ES-I3 (cell line): ENCODE results near the gene DLG2.
"Not testable (repeated sequence)": the region's sequence is repeated elsewhere in the genome, so short reads cannot be mapped to it uniquely, and the experiment has no call there.

Experiments
- H3K36me3 ChIP-seq: 2 replicates; pipeline ENCODE4 v1.6.1; 2013; ENCODE audit warnings: mild to moderate bottlenecking, low read length, control low read depth, moderate library complexity; ENCODE audit not compliant: insufficient read depth
- H3K4me1 ChIP-seq: 2 replicates; pipeline ENCODE4 v1.6.1; 2013; ENCODE audit warnings: mild to moderate bottlenecking, control low read depth, low read length; ENCODE audit not compliant: insufficient read depth
- H3K9ac ChIP-seq: 2 replicates; pipeline ENCODE4 v1.6.1; 2013; ENCODE audit warnings: low read depth, mild to moderate bottlenecking, low read length, moderate library complexity
- H3K9me3 ChIP-seq: 2 replicates; pipeline ENCODE4 v1.6.1; 2013; ENCODE audit warnings: mild to moderate bottlenecking, low read length, moderate library complexity; ENCODE audit not compliant: control insufficient read depth, insufficient read depth

Gene DLG2

DNA sequence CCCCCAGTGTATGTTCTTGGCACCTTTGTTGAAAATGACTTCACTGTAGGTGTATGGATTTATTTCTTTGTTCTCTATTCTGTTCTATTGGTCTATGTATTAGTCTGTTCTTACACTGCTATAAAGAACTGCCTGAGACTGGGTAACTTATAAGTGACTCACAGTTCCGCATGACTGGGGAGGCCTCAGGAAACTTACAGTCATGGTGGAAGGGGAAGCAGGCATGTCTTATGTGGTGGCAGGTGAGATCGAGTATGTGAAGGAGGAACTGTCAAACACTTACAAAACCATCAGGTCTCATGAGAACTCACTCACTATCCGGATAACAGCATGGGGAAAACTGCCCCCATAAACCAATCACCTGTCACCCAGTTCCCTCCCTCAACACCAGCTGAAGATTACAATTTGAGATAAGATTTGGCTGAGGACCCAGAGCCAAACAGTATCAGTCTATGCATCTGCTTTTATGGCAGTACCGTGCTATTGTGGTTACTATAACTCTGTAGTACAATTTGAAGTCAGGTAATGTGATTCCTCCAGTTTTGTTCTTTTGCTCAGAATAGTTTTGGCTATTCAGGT is 836.2 kb downstream of the DLG2 start:
- no peak overlapping the region for H3K9ac ChIP-seq
- no peaks in the 10 kb centered on the region for H3K4me1 ChIP-seq
- no peaks in the 10 kb centered on the region for H3K36me3 ChIP-seq
- no peaks in the 10 kb centered on the region for H3K9me3 ChIP-seq

DNA sequence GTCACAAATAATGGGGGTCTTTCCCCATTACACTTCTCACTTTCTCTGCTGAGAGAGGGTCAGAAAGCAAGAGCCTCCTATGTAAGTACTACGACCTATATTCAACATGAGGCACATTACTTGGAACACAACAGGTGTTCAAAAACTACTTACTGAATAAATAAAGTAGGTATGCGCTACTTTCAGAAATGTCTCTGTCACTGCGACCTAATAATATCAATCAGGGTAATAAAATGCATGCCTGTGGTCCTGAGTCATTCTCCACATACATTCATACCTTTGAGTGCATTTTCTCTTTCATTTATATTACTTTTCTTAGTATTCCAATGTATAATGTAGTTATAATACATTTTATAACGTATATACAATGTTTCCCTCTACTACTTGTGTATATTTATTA is 838.9 kb downstream of the DLG2 start:
- Histone ChIP-seq H3K4me1 (no peaks in the 10 kb centered on the region), H3K9me3 (no peaks in the 10 kb centered on the region), H3K36me3 (no peaks in the 10 kb centered on the region), H3K9ac (no peak overlapping the region)

DNA sequence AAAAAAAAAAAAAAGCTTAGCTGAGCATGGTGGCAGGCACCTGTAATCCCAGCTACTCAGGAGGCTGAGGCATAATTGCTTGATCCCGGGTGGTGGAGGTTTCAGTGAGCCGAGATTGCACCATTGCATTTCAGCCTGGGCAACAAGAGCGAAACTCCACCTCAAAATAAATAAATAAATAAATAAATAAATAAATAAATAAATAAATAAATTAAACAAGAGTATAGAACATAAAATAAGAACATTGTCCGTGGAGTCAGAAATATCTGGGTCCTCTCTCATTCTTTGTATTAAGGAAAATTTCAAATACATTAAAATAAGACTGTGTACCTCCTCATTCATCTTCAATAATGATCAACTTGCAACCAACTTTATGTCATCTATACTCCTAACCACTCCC is 843.0 kb downstream of the DLG2 start:
- H3K9ac ChIP-seq, H3K4me1 ChIP-seq, H3K36me3 ChIP-seq, H3K9me3 ChIP-seq: not testable (repeated sequence)

DNA sequence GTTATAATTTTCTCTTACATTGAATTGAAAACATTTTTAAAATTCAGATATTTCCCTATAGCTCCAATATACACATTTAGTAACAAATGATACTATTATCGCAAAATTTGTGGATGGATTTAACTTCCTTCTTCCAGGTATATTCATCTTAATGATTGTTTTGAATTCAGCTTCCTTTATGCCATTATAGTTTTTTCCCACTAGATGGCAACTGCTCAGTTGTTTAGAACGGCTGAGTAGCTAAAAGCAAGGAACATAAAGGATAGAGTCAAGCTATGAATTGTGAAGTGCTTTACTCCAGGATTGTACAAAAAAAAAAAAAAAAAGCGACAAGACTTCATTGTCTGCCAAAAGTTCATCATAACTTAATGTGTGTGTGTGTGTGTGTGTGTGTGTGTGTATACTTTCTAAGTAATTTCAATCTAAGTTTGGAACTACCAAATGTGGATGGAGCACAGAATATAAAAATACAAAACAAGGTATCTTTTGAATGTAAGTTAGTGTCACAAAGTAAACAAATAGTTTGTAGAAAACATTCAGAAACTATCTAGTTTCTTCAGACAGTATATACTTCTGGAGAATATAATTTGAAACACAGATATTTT is 846.4 kb downstream of the DLG2 start:
- Histone ChIP-seq H3K4me1 (no peaks in the 10 kb centered on the region), H3K9ac (no peak overlapping the region)

DNA sequence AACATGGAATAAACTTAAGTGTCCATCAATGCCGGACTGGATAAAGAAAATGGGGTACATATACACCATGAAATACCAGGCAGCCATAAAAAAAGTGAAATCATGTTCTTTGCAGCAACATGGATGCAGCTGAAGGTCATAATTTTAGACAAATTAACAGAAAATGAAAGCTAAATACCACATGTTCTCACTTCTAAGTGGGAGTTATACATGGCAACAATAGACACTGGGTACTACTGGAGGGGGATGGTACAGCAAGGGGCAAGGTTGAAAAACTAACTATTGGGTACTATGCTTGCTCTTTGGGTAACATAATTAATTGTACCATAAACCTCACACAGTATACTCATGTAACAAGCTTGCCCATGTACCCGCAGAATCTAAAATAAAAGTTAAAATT is 851.6 kb downstream of the DLG2 start:
- no peak overlapping the region for H3K9ac ChIP-seq
- no peaks in the 10 kb centered on the region; the same call in 1 of the 2 replicates for H3K9me3 ChIP-seq
- no peaks in the 10 kb centered on the region for H3K4me1 ChIP-seq

More for the DNA sequence above, 846.4 kb downstream of the DLG2 start:
- Histone ChIP-seq H3K36me3 (no peaks in the 10 kb centered on the region), H3K9me3 (no peaks in the 10 kb centered on the region)

DNA sequence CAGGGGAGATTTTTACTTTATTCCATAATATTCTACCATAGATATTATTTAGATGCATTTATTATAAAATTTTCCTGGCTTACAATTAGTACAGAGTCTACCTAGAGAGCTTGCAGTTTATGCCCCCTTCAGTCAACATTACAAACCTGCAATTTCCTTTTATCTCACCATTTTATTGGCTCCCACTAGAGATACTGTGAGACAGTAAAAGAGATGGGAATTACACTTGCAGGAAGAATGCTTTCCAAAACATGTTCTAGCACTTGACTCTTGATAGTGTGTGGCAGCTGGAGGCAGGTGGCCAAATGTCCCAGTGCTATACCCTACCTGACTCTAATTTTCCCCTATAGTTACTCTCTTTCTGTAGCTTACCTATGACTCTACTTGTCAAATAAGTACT is 863.2 kb downstream of the DLG2 start:
- Histone ChIP-seq H3K9me3 (no peaks in the 10 kb centered on the region), H3K36me3 (no peaks in the 10 kb centered on the region), H3K9ac (no peak overlapping the region), H3K4me1 (no peaks in the 10 kb centered on the region)

More for the DNA sequence above, 851.6 kb downstream of the DLG2 start:
- H3K36me3 ChIP-seq = no peaks in the 10 kb centered on the region

DNA sequence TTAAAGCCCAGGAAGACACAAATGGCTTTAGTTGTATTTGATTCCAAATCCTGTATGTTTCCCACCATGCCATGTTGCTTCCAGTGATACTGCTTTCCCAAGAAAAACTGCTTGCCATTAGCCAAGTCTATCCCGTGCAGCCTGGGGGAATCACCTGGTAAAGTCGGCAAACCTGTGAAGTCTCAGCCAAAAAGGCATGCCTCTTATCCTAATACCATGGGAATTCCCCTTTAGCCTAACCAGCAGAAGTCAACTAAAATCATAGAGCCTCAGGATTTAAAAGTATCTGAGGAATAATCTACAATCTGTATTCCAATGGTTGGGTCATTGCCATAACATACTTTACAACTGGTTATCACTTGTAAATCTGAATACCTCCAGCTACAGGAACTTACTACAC is 869.4 kb downstream of the DLG2 start:
- no peak overlapping the region for H3K9ac ChIP-seq
- no peaks in the 10 kb centered on the region for H3K9me3 ChIP-seq
- H3K4me1 ChIP-seq = no peaks in the 10 kb centered on the region
- H3K36me3 ChIP-seq = no peaks in the 10 kb centered on the region

DNA sequence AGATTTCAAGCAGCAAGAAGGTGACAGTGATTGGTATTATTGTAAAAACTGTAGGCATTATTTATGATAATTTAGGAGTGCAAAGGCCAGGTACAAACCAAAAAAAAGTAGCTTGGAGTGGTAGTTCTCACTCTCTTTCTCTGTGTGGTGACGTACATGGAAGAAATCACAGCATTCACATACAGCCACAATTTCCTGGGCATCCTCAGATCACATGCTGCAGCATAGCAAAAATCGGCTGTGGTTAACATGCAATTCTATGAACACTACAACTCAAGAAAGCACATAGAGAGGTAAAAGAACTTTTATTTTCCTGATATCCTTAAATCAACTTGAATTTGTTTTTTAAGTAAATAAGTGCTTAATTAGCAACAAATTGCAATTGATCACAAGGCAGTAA is 875.8 kb downstream of the DLG2 start:
- H3K4me1 ChIP-seq = no peaks in the 10 kb centered on the region
- H3K9ac ChIP-seq = no peak overlapping the region
- H3K36me3 ChIP-seq = no peaks in the 10 kb centered on the region
- H3K9me3 ChIP-seq = no peaks in the 10 kb centered on the region

DNA sequence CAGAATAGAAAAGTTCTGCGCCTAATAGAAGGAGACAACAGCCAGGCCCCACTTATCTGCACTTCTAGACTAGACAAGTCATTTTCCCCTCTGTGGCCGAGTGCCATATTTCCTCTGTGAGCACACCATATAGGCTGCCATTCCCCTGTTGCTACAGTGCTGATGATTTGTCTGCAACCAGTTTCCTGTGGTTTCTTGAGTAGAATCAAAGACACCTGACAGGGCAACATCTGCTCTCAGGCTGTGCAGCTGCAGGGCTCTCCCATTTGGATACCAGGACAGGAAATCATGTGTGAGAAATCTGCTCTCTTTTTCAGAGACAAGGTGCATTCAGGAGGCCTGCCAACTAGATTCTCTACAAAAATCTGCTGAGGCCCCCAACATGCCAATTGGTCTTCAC is 879.3 kb downstream of the DLG2 start:
- Histone ChIP-seq H3K9me3 (no peaks in the 10 kb centered on the region), H3K36me3 (no peaks in the 10 kb centered on the region), H3K4me1 (no peaks in the 10 kb centered on the region), H3K9ac (no peak overlapping the region)

DNA sequence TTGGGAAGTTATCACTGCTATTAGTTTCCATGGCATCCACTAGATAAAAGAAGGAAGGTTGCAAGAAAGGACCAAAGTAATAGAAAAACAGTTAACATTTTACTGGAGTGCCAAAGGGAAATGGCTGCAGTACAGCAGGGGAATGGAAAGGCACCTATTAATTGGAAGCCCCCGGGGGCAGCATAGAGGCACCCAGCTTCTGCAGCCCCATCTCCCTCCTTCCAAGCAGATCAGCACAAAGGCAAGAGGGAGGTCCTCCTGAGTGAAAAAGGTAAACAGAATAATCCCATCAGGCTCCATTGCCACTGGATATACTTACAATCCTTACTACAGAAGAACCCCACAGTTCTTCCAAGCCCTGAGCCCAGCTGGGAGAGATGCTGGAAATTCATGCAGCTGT is 887.1 kb downstream of the DLG2 start:
- no peaks in the 10 kb centered on the region for H3K4me1 ChIP-seq
- H3K36me3 ChIP-seq = no peaks in the 10 kb centered on the region
- H3K9ac ChIP-seq = no peak overlapping the region
- no peaks in the 10 kb centered on the region for H3K9me3 ChIP-seq

DNA sequence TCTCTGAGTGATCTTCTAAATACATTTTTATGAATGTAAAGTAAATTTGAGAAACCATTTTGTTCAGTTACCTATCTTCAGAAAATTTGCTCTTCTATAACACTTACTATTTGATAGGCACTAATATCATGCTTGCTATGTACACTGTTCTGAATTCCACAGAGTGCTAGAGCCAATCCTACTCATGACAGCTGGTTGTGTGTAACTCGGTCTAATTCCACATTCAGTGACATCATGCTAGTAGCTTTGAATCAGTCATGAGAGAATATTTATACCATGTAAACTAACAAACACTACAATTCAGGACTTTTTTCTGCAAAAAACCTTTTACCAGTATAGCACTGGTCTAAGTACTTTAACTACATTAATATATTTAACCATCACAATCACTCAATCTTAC is 902.9 kb downstream of the DLG2 start:
- H3K36me3 ChIP-seq = no peaks in the 10 kb centered on the region
- H3K9ac ChIP-seq = no peak overlapping the region
- H3K4me1 ChIP-seq = no peaks in the 10 kb centered on the region; the same call in 1 of the 2 replicates

DNA sequence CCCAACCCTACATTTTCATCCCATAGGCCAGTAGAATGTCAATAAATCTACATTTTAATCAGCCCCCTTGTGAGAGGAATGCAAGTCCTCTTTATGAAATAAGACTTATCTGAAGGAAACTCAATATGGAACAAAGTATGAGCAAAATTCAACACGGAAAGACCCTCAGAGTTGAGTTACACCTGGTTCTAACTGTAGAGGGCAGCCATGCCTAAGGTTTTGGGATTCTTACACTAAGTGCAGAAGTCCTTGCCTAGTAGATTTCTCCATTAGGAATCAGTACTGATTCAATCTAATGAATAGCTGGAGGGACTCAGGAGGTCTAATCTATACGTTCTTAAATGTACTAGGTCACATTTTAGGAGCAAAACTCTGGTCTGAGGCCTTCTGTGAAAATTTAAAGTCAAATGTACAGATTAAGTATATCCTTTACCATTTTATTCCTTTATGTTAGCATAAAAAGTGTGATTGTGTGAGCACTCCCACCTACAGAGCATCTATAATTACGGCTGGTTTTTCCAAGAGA is 904.5 kb downstream of the DLG2 start:
- Histone ChIP-seq H3K9me3 (no peaks in the 10 kb centered on the region), H3K36me3 (no peaks in the 10 kb centered on the region), H3K9ac (no peak overlapping the region), H3K4me1 (no peaks in the 10 kb centered on the region; the same call in 1 of the 2 replicates)

More for the DNA sequence above, 902.9 kb downstream of the DLG2 start:
- no peaks in the 10 kb centered on the region for H3K9me3 ChIP-seq

DNA sequence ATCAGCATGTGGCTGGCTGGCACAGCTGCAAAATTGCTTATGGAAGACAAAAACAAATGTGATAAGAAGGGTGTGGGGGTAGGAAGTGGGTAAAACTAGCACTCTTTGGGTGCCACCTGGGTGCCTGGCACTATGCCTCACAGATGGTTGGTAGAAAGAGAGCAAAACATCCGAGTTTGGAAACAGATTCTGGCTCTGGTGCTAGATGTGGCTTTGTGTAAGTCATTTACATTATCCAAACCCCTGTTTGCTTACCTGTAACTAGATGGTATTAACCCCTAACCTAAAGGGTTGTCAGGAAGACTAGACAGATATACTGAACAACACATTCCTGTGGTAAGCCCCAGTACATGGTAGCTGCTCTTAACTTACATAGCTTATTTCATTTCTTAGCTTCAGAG is 905.6 kb downstream of the DLG2 start:
- peak overlapping the region; percentile 47; the same call in 1 of the 2 replicates for H3K9ac ChIP-seq
- no peaks in the 10 kb centered on the region for H3K36me3 ChIP-seq
- no peaks in the 10 kb centered on the region; the same call in 1 of the 2 replicates for H3K4me1 ChIP-seq
- H3K9me3 ChIP-seq = no peaks in the 10 kb centered on the region

DNA sequence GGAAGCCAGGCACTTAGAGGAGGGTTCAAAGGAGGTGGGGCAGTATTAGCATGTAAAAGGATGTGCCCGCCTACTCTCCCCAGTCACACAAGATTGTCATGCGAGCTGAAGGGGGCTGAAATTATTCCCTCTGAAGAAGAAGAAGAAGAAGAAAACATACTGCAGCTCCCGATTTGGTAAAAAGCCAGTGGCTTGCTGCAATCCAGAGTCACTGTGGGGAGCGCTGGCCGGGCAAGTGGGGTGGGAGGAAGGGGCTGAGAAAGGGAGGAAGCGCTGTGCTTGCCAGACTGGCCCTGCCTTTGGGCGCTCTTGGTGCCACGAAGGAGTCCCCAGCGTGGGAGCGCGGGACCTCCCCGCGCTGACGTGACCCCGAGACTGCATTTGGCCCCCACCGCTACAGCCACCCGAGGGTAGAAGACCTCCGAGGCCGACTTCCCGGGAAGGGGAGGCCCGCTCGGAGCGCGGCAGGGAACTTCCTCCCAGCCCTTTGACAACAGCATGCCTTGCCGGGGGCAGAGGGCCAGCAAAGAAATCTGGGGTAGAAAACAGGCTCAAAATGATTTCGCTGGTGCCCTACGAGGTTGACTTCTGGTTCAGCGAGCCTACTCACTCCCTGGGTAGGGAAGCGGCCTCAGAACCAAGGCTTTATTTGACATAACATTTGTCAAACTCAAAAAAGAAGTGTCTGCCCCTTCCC is 906.3 kb downstream of the DLG2 start:
- no peaks in the 10 kb centered on the region; the same call in 1 of the 2 replicates for H3K4me1 ChIP-seq
- peak overlapping the region; percentile 47 for H3K9ac ChIP-seq
- H3K9me3 ChIP-seq = no peaks in the 10 kb centered on the region
- H3K36me3 ChIP-seq = no peaks in the 10 kb centered on the region
